Bronchial epithelial cell (primary cell): ENCODE measurements around the gene CPA2. TPM values are rescaled to one million over a fixed set of nuclear protein-coding genes. Genes with fewer than 3 reads are reported as not detected.

Experiments used
- DNase-seq: peaks from one replicate; pipeline ENCODE4 v3.0.0-alpha.2; 2010; ENCODE audit warnings: low read depth
- FAIRE-seq: peaks from 2 replicates; lab custom pipeline; 2011; peaks lifted over from hg19 to GRCh38; lab: Jason Lieb, UNC
- H3K27me3 ChIP-seq: 2 replicates; pipeline ENCODE4 v1.5.1; 2011; ENCODE audit warnings: low read length; ENCODE audit not compliant: control insufficient read depth, insufficient read depth
- H3K36me3 ChIP-seq: 2 replicates; pipeline ENCODE4 v1.5.1; 2011; ENCODE audit warnings: low read length; ENCODE audit not compliant: control insufficient read depth, insufficient read depth
- H3K4me3 ChIP-seq: 2 replicates; pipeline ENCODE4 v1.5.1; 2011; ENCODE audit warnings: mild to moderate bottlenecking, low read depth, low read length, control low read depth
- CTCF ChIP-seq: IDR thresholded peaks from 2 replicates; pipeline ENCODE4 v1.5.1; 2011; ENCODE audit warnings: mild to moderate bottlenecking, moderate library complexity, low read length, control low read depth, inconsistent platforms; ENCODE audit not compliant: insufficient read depth, severe bottlenecking
- total RNA-seq: library from RNA; depleted of rRNA; stranded (reverse); fragments of >200 nt; gene quantifications from 2 replicates; pipeline ENCODE4 v1.2.1, GENCODE V29; 2014

The CPA2 gene
- total RNA-seq, 1 donor from 2014 or later = not detected

DNA sequence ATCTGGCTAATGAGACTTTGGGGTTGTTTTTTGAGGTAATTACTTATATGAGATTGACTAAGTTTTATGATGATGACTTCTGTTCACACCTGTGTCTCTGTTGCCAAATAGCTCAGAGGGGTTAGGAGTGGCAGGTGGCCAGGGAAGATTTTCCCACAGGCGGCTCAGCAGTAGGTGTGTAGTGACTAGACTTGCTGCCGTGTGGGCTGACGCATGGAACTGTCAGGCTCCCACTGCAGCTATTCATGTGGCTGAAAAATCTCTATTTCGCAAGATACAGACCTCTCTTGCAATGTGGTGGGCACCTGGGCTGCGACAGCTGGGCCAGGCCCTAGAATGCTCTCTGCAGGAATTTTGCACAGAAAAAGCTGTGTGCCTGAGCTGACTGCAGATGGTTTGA lies 27.7 kb downstream of the CPA2 start:
- no peak for FAIRE-seq
- Histone ChIP-seq H3K27me3 (no peaks in the 10 kb centered on the region), H3K4me3 (no peak overlapping the region), H3K36me3 (no peaks in the 10 kb centered on the region)
- peak; percentile 84 for DNase-seq
- TF ChIP-seq CTCF = no peak

DNA sequence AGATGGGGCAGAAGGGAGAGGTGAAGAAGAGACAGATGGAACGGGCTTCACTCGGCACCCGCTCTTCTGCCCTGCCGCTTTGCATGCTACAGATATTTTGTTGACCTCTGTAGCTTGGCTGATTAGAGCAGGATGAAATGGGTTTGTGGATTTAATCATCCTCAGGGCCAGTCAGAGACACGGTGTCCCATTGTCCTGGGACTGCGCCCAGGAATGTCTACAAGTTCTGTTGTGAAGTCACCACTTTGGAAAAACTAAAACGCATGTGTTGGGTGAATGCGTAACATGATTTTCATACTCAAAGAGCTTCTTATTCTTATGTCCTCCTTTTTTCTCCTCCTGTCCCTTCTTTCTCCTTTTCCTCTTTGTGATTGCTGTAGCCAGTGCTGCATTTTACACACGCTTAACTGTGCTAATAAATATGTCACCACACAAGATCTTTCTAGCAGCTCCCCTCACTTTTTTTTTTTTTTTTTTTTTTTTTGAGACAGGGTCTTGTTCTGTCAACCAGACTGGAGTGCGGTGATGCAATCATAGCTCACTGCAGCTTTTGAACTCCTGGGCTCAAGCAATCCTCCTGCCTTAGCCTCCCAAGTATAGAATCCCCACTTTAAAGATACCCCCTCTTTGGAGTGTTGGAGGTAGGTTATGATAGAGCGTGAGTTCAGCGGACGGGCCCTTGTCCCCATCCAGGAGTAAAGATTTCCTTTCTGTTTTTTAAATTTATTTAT lies 29.7 kb downstream of the CPA2 start:
- H3K36me3 ChIP-seq = peaks cover 4% of the 10 kb centered on the region
- H3K27me3 ChIP-seq = no peaks in the 10 kb centered on the region
- no peak overlapping the region for H3K4me3 ChIP-seq
- no peak for TF ChIP-seq CTCF
- no peak for DNase-seq
- no peak for FAIRE-seq

DNA sequence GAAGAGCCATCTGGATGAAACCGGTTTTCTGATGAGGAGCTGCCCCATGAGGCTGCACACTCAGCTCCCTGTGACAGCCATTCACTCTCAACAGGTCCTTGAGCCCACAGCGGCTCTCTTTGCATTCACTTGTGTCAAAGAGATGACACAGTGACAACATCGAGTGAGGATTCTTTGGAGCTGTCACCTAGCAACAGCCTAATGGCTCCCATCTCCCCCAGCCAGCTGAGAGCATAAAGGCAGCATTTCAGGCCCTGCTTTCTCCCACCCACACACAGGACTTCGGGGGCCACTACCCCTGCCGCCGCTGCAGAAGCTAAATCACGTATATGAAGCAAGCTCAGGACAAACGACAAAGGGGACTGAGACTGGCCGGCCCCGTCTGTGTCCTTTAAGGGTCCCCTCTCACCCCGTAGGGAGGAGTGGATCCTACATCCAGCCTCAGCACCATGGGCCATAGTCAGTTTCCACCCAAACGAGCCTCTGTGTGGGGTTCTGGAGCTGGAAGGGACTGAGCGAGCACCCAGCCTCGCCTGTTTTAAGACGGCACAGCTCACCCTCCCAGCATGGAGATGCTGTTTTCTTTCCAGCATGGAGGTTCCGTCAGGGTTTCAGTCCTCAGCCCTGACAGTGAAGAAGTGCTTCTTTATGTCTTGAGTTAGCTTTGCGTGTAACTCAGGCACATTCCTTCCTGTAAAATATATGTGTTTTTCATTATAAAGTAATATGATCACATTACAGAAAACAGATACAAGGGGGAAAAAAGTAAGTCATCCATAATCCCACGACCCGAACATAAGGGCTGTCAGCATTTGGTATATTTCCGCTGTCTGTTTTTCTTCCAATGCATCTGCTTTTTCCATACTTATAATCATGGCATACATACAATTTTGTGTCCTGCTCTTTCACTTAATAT lies 31.2 kb downstream of the CPA2 start:
- peaks cover 4% of the 10 kb centered on the region for H3K36me3 ChIP-seq
- no peak for DNase-seq
- no peak for TF ChIP-seq CTCF
- no peak for FAIRE-seq
- H3K4me3 ChIP-seq = no peak overlapping the region
- H3K27me3 ChIP-seq = no peaks in the 10 kb centered on the region

DNA sequence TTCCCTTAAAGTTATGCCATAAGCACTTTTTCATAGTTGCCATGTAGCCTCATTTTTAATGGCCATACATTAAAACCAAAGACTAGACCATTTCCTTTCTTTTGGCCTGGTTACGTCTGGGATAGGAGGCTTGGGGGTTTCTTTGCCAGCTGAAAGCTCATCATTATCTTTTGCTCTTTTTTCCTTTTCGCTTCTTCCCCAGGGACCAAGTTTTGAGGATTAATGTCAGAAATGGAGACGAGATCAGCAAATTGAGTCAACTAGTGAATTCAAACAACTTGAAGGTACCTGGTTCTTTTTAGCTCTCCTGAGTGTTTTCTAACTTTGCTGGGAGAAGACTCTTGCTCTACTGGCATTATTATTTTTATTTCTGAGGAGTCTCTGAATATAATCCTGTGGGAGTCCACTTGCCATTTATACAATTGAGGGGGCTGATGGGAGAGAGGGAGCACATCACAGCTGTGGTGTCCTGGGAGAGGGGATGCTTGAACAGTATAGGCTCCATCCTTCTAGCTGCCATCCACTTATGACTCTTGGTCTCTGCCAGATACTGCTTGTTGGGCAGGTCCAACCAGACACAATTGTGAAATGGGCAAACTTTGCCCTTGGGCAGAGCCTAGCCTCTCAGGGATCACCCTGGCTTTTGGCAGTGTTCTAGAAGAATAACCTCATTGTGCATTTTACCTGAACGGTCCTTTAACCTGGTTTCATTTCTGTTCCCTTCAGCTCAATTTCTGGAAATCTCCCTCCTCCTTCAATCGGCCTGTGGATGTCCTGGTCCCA lies 32.1 kb downstream of the CPA2 start:
- no peaks in the 10 kb centered on the region for H3K27me3 ChIP-seq
- DNase-seq (peak; percentile 40), FAIRE-seq (no peak)
- no peak overlapping the region for H3K4me3 ChIP-seq
- peaks cover 4% of the 10 kb centered on the region for H3K36me3 ChIP-seq
- no peak for TF ChIP-seq CTCF

DNA sequence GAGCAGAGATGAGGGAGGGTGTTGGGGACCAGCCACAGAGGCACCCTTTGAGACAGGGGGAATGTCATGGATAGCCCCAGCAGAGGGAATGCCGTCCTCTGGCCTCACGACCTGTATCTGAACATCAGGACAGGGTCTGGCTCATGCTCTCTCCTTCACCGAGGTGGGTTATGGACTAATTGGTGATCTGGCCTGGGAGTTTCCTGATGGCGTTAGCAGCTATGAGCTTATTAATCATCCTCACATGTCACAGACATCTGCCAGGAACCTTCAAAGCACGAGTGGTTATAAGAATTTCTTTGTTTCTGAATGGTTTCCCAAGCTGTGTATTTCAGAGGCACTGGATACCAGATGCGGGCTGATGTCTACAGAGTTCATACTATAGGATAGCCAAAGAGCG lies 33.2 kb downstream of the CPA2 start:
- H3K36me3 ChIP-seq = peaks cover 4% of the 10 kb centered on the region
- FAIRE-seq = no peak

More for the DNA sequence above, 33.2 kb downstream of the CPA2 start:
- Histone ChIP-seq H3K4me3 (no peak overlapping the region), H3K27me3 (no peaks in the 10 kb centered on the region)
- DNase-seq = no peak
- no peak for TF ChIP-seq CTCF
